ENCODE data around the gene LRRC9. TPM values are rescaled to one million over a fixed set of nuclear protein-coding genes. Genes with fewer than 3 reads are reported as not detected.
"Not testable (repeated sequence)": the region's sequence is repeated elsewhere in the genome, so short reads cannot be mapped to it uniquely, and the experiment has no call there.

Gene LRRC9
- total and polyA plus RNA-seq, 4 experiments from 2014 or later: 0.47 TPM; not detected in 3

- H3K36me3 ChIP-seq (ENCODE audit: insufficient read depth, low read length); intact Hi-C loops (cut with micrococcal nuclease); POLR2A ChIA-PET (ENCODE audit: partially characterized antibody); H3K4me1 ChIP-seq (ENCODE audit: insufficient read depth, low read length); H3K9me3 ChIP-seq (ENCODE audit: control insufficient read depth in 1 of 2, low read length in 2 of 2); H3K27me3 Mint-ChIP-seq; H3K4me3 ChIP-seq (ENCODE audit: low read length in 2 of 2); DNase-seq; H3K27ac Mint-ChIP-seq; H3K4me1 Mint-ChIP-seq; H3K36me3 Mint-ChIP-seq; H3K4me3 Mint-ChIP-seq; H3K27ac ChIP-seq (ENCODE audit: low read depth, low read length); H3K27me3 ChIP-seq (ENCODE audit: insufficient read depth, low read length): not testable (repeated sequence)
- CTCF ChIA-PET (ENCODE audit: partially characterized antibody): interaction anchor here (0.6 kb wide), 1 partner anchor 13 kb away, joined by 5 read pairs; no protein-coding TSS in a partner anchor
- peaks cover 2 to 39% (median 32%) of the 10 kb centered on the region in 8 donors for H3K9me3 Mint-ChIP-seq
These were observed 32.2 kb downstream of the LRRC9 start for GRCh38 chr14:59952141-59952540.

- H3K36me3 Mint-ChIP-seq; H3K4me1 ChIP-seq (ENCODE audit: insufficient read depth, low read length); H3K27ac Mint-ChIP-seq; H3K4me3 ChIP-seq (ENCODE audit: low read length in 2 of 2); intact Hi-C loops (cut with micrococcal nuclease); H3K27me3 ChIP-seq (ENCODE audit: insufficient read depth, low read length); H3K27ac ChIP-seq (ENCODE audit: low read depth, low read length); CTCF ChIA-PET (ENCODE audit: partially characterized antibody); DNase-seq; H3K9me3 ChIP-seq (ENCODE audit: control insufficient read depth in 1 of 2, low read length in 2 of 2); H3K36me3 ChIP-seq (ENCODE audit: insufficient read depth, low read length); H3K4me1 Mint-ChIP-seq; POLR2A ChIA-PET (ENCODE audit: partially characterized antibody); H3K4me3 Mint-ChIP-seq: not testable (repeated sequence)
- Mint-ChIP-seq H3K27me3 (peaks cover 6 to 11% of the 10 kb centered on the region in 2 donors), H3K9me3 (peaks cover 2 to 44% (median 28%) of the 10 kb centered on the region in 8 donors)
These were observed 37.9 kb downstream of the LRRC9 start for GRCh38 chr14:59957890-59958289.

- Histone ChIP-seq H3K4me3 (ENCODE audit: low read length in 2 of 2) (no peak overlapping the region), H3K9me3 (ENCODE audit: control insufficient read depth in 1 of 2, low read length in 2 of 2) (no peaks in the 10 kb centered on the region), H3K36me3 (ENCODE audit: insufficient read depth, low read length) (no peaks in the 10 kb centered on the region), H3K27me3 (ENCODE audit: insufficient read depth, low read length) (no peaks in the 10 kb centered on the region), H3K4me1 (ENCODE audit: insufficient read depth, low read length) (no peaks in the 10 kb centered on the region), H3K27ac (ENCODE audit: low read depth, low read length) (no peak overlapping the region)
- Mint-ChIP-seq H3K4me3 (no peak overlapping the region), H3K27ac (no peak overlapping the region), H3K4me1 (peaks cover 0 to 6% (median 2%) of the 10 kb centered on the region in 4 donors), H3K27me3 (peaks cover 3 to 11% of the 10 kb centered on the region in 2 donors), H3K9me3 (peaks cover 2 to 29% (median 14%) of the 10 kb centered on the region in 8 donors), H3K36me3 (no peaks in the 10 kb centered on the region)
- POLR2A ChIA-PET (ENCODE audit: partially characterized antibody): no interaction called here
- DNase-seq: no peak
- intact Hi-C loops (cut with micrococcal nuclease): no loop called here
- CTCF ChIA-PET (ENCODE audit: partially characterized antibody): no interaction called here
These were observed 39.7 kb downstream of the LRRC9 start for GRCh38 chr14:59959668-59960067.

- Mint-ChIP-seq H3K27ac (no peak overlapping the region), H3K9me3 (peaks cover 0 to 11% (median 3%) of the 10 kb centered on the region in 8 donors), H3K4me1 (peaks cover 0 to 13% (median 10%) of the 10 kb centered on the region in 4 donors), H3K27me3 (peaks cover 2 to 4% of the 10 kb centered on the region in 2 donors), H3K36me3 (no peaks in the 10 kb centered on the region), H3K4me3 (no peak overlapping the region)
- no peak overlapping the region for H3K27ac ChIP-seq (ENCODE audit: low read depth, low read length)
- ChIA-PET CTCF (ENCODE audit: partially characterized antibody) (interaction anchor here (1.0 to 8.8 kb wide), 2 partner anchors 13 to 224 kb away, joined by 3 to 320 read pairs; no protein-coding TSS in a partner anchor), POLR2A (ENCODE audit: partially characterized antibody) (no interaction called here)
- H3K4me1 ChIP-seq (ENCODE audit: insufficient read depth, low read length): no peaks in the 10 kb centered on the region
- no peaks in the 10 kb centered on the region for H3K36me3 ChIP-seq (ENCODE audit: insufficient read depth, low read length)
- intact Hi-C loops (cut with micrococcal nuclease): no loop called here
- no peaks in the 10 kb centered on the region for H3K27me3 ChIP-seq (ENCODE audit: insufficient read depth, low read length)
- H3K9me3 ChIP-seq (ENCODE audit: control insufficient read depth in 1 of 2, low read length in 2 of 2): no peaks in the 10 kb centered on the region
- DNase-seq: no peak
- no peak overlapping the region for H3K4me3 ChIP-seq (ENCODE audit: low read length in 2 of 2)
These were observed 41.6 kb downstream of the LRRC9 start for GRCh38 chr14:59961518-59962062.

GRCh38 chr14:59964251-59965007 is 44.5 kb downstream of the LRRC9 start:
- ChIA-PET POLR2A (ENCODE audit: partially characterized antibody) (interaction anchor here (0.7 to 3.0 kb wide), 6 partner anchors 17 to 481 kb away, joined by 3 to 17 read pairs (median 3); partner anchors contain the start of genes JKAMP, L3HYPDH and PPM1A), CTCF (ENCODE audit: partially characterized antibody) (interaction anchor here (0.7 to 8.8 kb wide), 43 partner anchors 9 to 1289 kb away, joined by 3 to 320 read pairs (median 4); partner anchors contain the start of genes DHRS7, JKAMP and L3HYPDH)
- DNase-seq: peak in 1 of 5 donors; percentile 5
- Mint-ChIP-seq H3K4me3 (peak overlapping the region; percentile 77 to 98 (median 94)), H3K36me3 (no peaks in the 10 kb centered on the region), H3K27ac (peak overlapping the region in 5 of 7 donors; percentile 75 to 99 (median 99)), H3K9me3 (peaks cover 0 to 8% (median 0%) of the 10 kb centered on the region in 8 donors), H3K4me1 (peaks cover 0 to 13% (median 10%) of the 10 kb centered on the region in 4 donors), H3K27me3 (peaks cover 2 to 3% of the 10 kb centered on the region in 2 donors)
- no peak overlapping the region for H3K4me3 ChIP-seq (ENCODE audit: low read length in 2 of 2)
- H3K36me3 ChIP-seq (ENCODE audit: insufficient read depth, low read length): no peaks in the 10 kb centered on the region
- intact Hi-C loops (cut with micrococcal nuclease): loop anchor here (1.0 kb wide), 5 partner anchors 100 to 285 kb away; partner anchors contain the start of genes DHRS7, PCNX4 and PPM1A
- H3K9me3 ChIP-seq (ENCODE audit: control insufficient read depth in 1 of 2, low read length in 2 of 2): no peaks in the 10 kb centered on the region
- no peaks in the 10 kb centered on the region for H3K4me1 ChIP-seq (ENCODE audit: insufficient read depth, low read length)
- no peaks in the 10 kb centered on the region for H3K27me3 ChIP-seq (ENCODE audit: insufficient read depth, low read length)
- H3K27ac ChIP-seq (ENCODE audit: low read depth, low read length): no peak overlapping the region

- intact Hi-C loops (cut with micrococcal nuclease): no loop called here
- H3K27me3 ChIP-seq (ENCODE audit: insufficient read depth, low read length): no peaks in the 10 kb centered on the region
These were observed 49.4 kb downstream of the LRRC9 start for GRCh38 chr14:59969319-59969718.

GRCh38 chr14:59981564-59981963 is 61.6 kb downstream of the LRRC9 start:
- Mint-ChIP-seq H3K9me3 (no peaks in the 10 kb centered on the region), H3K36me3 (no peaks in the 10 kb centered on the region), H3K27me3 (no peaks in the 10 kb centered on the region), H3K27ac (no peak overlapping the region), H3K4me3 (no peak overlapping the region), H3K4me1 (no peaks in the 10 kb centered on the region)
- Histone ChIP-seq H3K4me1 (ENCODE audit: insufficient read depth, low read length) (no peaks in the 10 kb centered on the region), H3K27ac (ENCODE audit: low read depth, low read length) (no peak overlapping the region), H3K4me3 (ENCODE audit: low read length in 2 of 2) (no peak overlapping the region), H3K36me3 (ENCODE audit: insufficient read depth, low read length) (no peaks in the 10 kb centered on the region), H3K27me3 (ENCODE audit: insufficient read depth, low read length) (no peaks in the 10 kb centered on the region), H3K9me3 (ENCODE audit: control insufficient read depth in 1 of 2, low read length in 2 of 2) (no peaks in the 10 kb centered on the region)
- ChIA-PET POLR2A (ENCODE audit: partially characterized antibody) (interaction anchor here (0.9 kb wide), 1 partner anchor 17 kb away, joined by 3 read pairs; no protein-coding TSS in a partner anchor), CTCF (ENCODE audit: partially characterized antibody) (interaction anchor here (4.1 kb wide), 1 partner anchor 16 kb away, joined by 28 read pairs; no protein-coding TSS in a partner anchor)
- intact Hi-C loops (cut with micrococcal nuclease): no loop called here
- DNase-seq: no peak

More at GRCh38 chr14:59969319-59969718, 49.4 kb downstream of the LRRC9 start:
- Histone ChIP-seq H3K4me3 (ENCODE audit: low read length in 2 of 2) (no peak overlapping the region), H3K27ac (ENCODE audit: low read depth, low read length) (no peak overlapping the region), H3K4me1 (ENCODE audit: insufficient read depth, low read length) (no peaks in the 10 kb centered on the region), H3K9me3 (ENCODE audit: control insufficient read depth in 1 of 2, low read length in 2 of 2) (no peaks in the 10 kb centered on the region), H3K36me3 (ENCODE audit: insufficient read depth, low read length) (no peaks in the 10 kb centered on the region)
- Mint-ChIP-seq H3K9me3 (no peaks in the 10 kb centered on the region), H3K27ac (no peak overlapping the region), H3K27me3 (peaks cover 6 to 9% of the 10 kb centered on the region in 2 donors), H3K4me3 (no peak overlapping the region), H3K36me3 (no peaks in the 10 kb centered on the region), H3K4me1 (peaks cover 0 to 12% (median 8%) of the 10 kb centered on the region in 4 donors)
- no peak for DNase-seq
- CTCF ChIA-PET (ENCODE audit: partially characterized antibody): no interaction called here
- POLR2A ChIA-PET (ENCODE audit: partially characterized antibody): no interaction called here
